Neuronal stem cell (in vitro differentiated cells): ENCODE measurements around the gene DYNC1LI1.

Experiments
- DNase-seq: peaks from one replicate; pipeline ENCODE4 v3.0.0-alpha.2; 2013; ENCODE audit warnings: low spot score
- H2AFZ ChIP-seq: one replicate; pipeline ENCODE4 v1.6.1; 2013; ENCODE audit warnings: mild to moderate bottlenecking, low read length, inconsistent platforms
- H2AK5ac ChIP-seq: 2 replicates; pipeline ENCODE4 v1.6.1; 2013; ENCODE audit warnings: low read depth, mild to moderate bottlenecking, inconsistent platforms, low read length, moderate library complexity, mixed read lengths
- H2BK120ac ChIP-seq: 2 replicates; pipeline ENCODE4 v1.6.1; 2013; ENCODE audit warnings: low read depth, mild to moderate bottlenecking, inconsistent platforms, low read length, moderate library complexity, mixed read lengths
- H2BK12ac ChIP-seq: one replicate; pipeline ENCODE4 v1.6.1; 2013; ENCODE audit warnings: low read length, inconsistent platforms
- H2BK15ac ChIP-seq: 2 replicates; pipeline ENCODE4 v1.6.1; 2013; ENCODE audit warnings: mild to moderate bottlenecking, low read length, inconsistent platforms, mixed read lengths
- H2BK5ac ChIP-seq: one replicate; pipeline ENCODE4 v1.6.1; 2013; ENCODE audit warnings: inconsistent platforms, mild to moderate bottlenecking, low read length, moderate library complexity
- H3K14ac ChIP-seq: one replicate; pipeline ENCODE4 v1.6.1; 2013; ENCODE audit warnings: low read length, inconsistent platforms
- H3K18ac ChIP-seq: 2 replicates; pipeline ENCODE4 v1.6.1; 2013; ENCODE audit warnings: low read length, inconsistent platforms
- H3K23ac ChIP-seq: 2 replicates; pipeline ENCODE4 v1.6.1; 2013; ENCODE audit warnings: low read depth, mild to moderate bottlenecking, mixed read lengths, low read length, inconsistent platforms; ENCODE audit not compliant: poor library complexity
- H3K27ac ChIP-seq: replicated peaks from 3 replicates; pipeline ENCODE4 v1.5.1; 2013; ENCODE audit warnings: low read length, inconsistent platforms
- H3K27me3 ChIP-seq, 3 experiments: 2 replicates each; pipeline ENCODE4 v1.6.1; 2013; ENCODE audit warnings: low read length in 3 of 3, mild to moderate bottlenecking in 2 of 3, inconsistent platforms in 1 of 3, low read depth in 1 of 3, mixed read lengths in 1 of 3, moderate library complexity in 1 of 3; ENCODE audit not compliant: control insufficient read depth in 3 of 3, insufficient read depth in 3 of 3
- H3K36me3 ChIP-seq, 2 donors: replicated peaks in 1 of 2; 2 replicates each; pipeline ENCODE4 v1.6.1; 2013; ENCODE audit warnings: low read length in 2 of 2; ENCODE audit not compliant: control insufficient read depth in 2 of 2, insufficient read depth in 2 of 2
- H3K4ac ChIP-seq: 2 replicates; pipeline ENCODE4 v1.6.1; 2013; ENCODE audit warnings: inconsistent platforms, mild to moderate bottlenecking, low read length, moderate library complexity
- H3K4me1 ChIP-seq, 2 donors: 1 replicate in 1 of 2; 2 replicates in 1 of 2; pipeline ENCODE4 v1.6.1; 2013; ENCODE audit warnings: low read length in 2 of 2, low read depth in 1 of 2; ENCODE audit not compliant: control insufficient read depth in 2 of 2, insufficient read depth in 1 of 2
- H3K4me2 ChIP-seq: one replicate; pipeline ENCODE4 v1.6.1; 2013; ENCODE audit warnings: mild to moderate bottlenecking, low read length, inconsistent platforms; ENCODE audit not compliant: insufficient read depth, poor library complexity, severe bottlenecking
- H3K4me3 ChIP-seq, 2 donors: 2 replicates each; pipeline ENCODE4 v1.5.1; 2013; ENCODE audit warnings: low read length in 2 of 2, mild to moderate bottlenecking in 2 of 2, inconsistent platforms in 1 of 2, moderate library complexity in 1 of 2
- H3K79me1 ChIP-seq: one replicate; pipeline ENCODE4 v1.6.1; 2013; ENCODE audit warnings: low read depth, mild to moderate bottlenecking, inconsistent platforms, low read length, moderate library complexity
- H3K9ac ChIP-seq: one replicate; pipeline ENCODE4 v1.6.1; 2013; ENCODE audit warnings: mild to moderate bottlenecking, low read depth, low read length, inconsistent platforms; ENCODE audit not compliant: poor library complexity
- H3K9me3 ChIP-seq, 2 donors: replicated peaks in 1 of 2; 2 replicates each; pipeline versions ENCODE3 to v1.6.1; 2013; ENCODE audit warnings: low read length in 2 of 2, mild to moderate bottlenecking in 2 of 2, inconsistent platforms in 1 of 2, low read depth in 1 of 2, mixed read lengths in 1 of 2, moderate library complexity in 1 of 2; ENCODE audit not compliant: control insufficient read depth in 2 of 2, insufficient read depth in 1 of 2
- H4K8ac ChIP-seq: one replicate; pipeline ENCODE4 v1.6.1; 2013; ENCODE audit warnings: low read depth, mild to moderate bottlenecking, inconsistent platforms, low read length, moderate library complexity
- H4K91ac ChIP-seq: one replicate; pipeline ENCODE4 v1.6.1; 2013; ENCODE audit warnings: low read length, low read depth, mild to moderate bottlenecking, inconsistent platforms; ENCODE audit not compliant: poor library complexity
- WGBS, 2 donors: extraction: QIAGEN DNeasy Blood & Tissue Kit; methylation state at CpG; one replicate each; pipeline ENCODE4 v1.1.7; 2013; ENCODE audit warnings: missing lambda C conversion rate in 2 of 2, mixed read lengths in 1 of 2; ENCODE audit not compliant: insufficient read length in 2 of 2, insufficient replicate concordance in 1 of 2; ENCODE audit errors: extremely low coverage in 2 of 2; 5-methylcytosine and 5-hydroxymethylcytosine counted together

DYNC1LI1 gene

DNA sequence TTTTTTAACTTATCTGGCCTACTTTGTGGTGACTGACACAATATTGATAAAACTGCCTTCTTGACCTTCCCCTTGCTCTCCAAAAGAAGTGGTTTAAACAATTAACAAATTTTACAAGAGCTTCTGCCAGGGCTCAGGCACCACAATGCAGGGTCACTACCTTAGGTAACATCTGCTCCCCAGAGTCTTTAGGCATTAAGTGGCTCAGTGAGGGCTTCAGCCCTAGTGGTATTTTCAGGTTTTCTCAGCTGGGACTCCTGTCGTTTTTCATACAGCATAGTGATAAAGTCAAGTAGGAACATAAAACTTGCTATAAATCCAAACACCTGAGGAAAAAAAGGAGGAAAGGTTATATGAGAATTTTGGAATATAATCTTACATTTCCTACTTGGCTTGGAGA, 86.9 kb downstream of the DYNC1LI1 start:
- Histone ChIP-seq H3K4me3 (no peak overlapping the region), H3K14ac (no peak overlapping the region), H3K9ac (no peak overlapping the region), H3K79me1 (peaks cover 2% of the 10 kb centered on the region), H2BK15ac (no peak overlapping the region), H3K4ac (no peak overlapping the region), H2BK12ac (no peak overlapping the region), H3K18ac (no peak overlapping the region), H4K8ac (no peak overlapping the region), H2AK5ac (no peak overlapping the region), H2BK5ac (no peak overlapping the region), H4K91ac (no peak overlapping the region), H3K23ac (no peak overlapping the region), H3K36me3 (peaks cover 4 to 83% of the 10 kb centered on the region in 2 donors), H3K9me3 (peaks cover 0 to 3% of the 10 kb centered on the region in 2 donors), H3K4me1 (no peaks in the 10 kb centered on the region), H2AFZ (no peak overlapping the region), H3K27me3 (no peaks in the 10 kb centered on the region), H2BK120ac (no peak overlapping the region), H3K4me2 (no peak overlapping the region), H3K27ac (no peak overlapping the region)
- DNase-seq, result no peak
- no CpG with 5 or more reads among the region's 1 CpG for WGBS, 2 donors

DNA sequence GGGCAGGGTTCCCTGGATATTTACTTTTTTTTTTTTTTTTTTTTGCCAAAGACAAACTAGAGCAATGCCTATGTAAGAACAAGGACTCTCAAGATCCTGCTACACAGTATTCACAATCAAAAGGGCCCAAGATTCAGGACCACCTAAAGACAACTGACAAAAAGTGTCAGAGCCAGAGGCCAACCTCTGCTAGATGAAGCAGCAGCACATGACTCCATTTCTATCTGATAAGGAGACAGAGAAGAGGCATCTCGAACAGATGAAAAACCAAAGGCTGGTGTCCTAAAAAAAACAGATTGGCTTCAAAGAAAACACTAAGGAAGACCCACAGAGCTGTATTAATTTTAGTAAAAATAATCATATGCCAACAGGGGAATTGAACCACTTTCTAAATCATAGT, 88.0 kb downstream of the DYNC1LI1 start:
- no peak overlapping the region for H3K4ac ChIP-seq
- H3K4me2 ChIP-seq, result no peak overlapping the region
- no peaks in the 10 kb centered on the region for H3K4me1 ChIP-seq
- H3K23ac ChIP-seq, result no peak overlapping the region
- H2BK12ac ChIP-seq, result no peak overlapping the region
- H3K9ac ChIP-seq, result no peak overlapping the region
- H2BK5ac ChIP-seq, result no peak overlapping the region
- no peak overlapping the region for H2BK120ac ChIP-seq
- no peak overlapping the region for H2AK5ac ChIP-seq
- no peak overlapping the region for H4K91ac ChIP-seq
- no peak overlapping the region for H3K18ac ChIP-seq
- H2BK15ac ChIP-seq, result no peak overlapping the region
- peaks cover 0 to 3% of the 10 kb centered on the region in 2 donors for H3K9me3 ChIP-seq
- H3K27ac ChIP-seq, result no peak overlapping the region
- no peak overlapping the region for H3K14ac ChIP-seq
- no peak overlapping the region for H2AFZ ChIP-seq
- WGBS, 2 donors, result no CpG with 5 or more reads among the region's 1 CpG
- peaks cover 2% of the 10 kb centered on the region for H3K79me1 ChIP-seq
- H3K36me3 ChIP-seq, result peaks cover 4 to 83% of the 10 kb centered on the region in 2 donors
- no peak overlapping the region for H3K4me3 ChIP-seq
- H3K27me3 ChIP-seq, result no peaks in the 10 kb centered on the region
- no peak for DNase-seq
- no peak overlapping the region for H4K8ac ChIP-seq

DNA sequence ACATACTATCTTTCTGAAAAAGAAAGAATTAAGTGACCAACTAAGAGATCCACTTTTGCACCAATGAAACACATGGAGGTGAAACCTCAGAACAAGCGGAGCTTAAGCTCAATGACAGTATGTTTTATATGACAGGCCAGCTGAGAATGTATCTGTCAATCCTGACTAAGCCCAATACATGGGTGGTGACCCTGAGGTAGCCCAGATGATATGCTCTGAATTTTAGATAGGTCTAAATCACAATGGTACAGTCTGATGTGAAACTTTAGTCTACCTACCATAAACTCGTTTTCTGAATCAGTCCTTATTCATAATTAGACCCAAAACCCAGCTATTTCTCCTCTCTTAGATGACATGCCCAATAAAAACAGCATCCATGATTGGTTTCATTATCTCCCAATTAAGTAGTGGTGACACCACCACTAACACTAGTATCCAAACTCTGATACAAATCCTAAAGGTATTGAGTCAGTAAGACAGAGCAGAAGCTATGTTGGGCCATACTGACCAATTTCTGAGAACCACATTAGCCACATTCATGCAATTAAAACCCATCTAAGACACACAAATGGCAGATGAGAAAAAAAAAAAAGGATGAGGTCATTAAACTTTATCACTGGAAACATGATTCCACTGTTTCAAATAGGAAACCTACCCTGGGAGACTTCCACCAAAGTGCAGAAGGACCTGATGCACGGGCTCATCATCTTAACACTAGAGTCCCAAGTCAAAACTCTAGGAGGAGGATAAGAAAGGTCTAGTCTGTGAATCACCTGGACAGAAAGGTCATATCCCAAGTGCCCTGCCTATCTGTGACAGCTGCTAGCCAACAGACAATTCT, 88.6 kb downstream of the DYNC1LI1 start:
- Histone ChIP-seq H2BK5ac (no peak overlapping the region), H3K36me3 (peaks cover 4 to 80% of the 10 kb centered on the region in 2 donors)
- WGBS, 2 donors, result no CpG with 5 or more reads among the region's 3 CpGs

DNA sequence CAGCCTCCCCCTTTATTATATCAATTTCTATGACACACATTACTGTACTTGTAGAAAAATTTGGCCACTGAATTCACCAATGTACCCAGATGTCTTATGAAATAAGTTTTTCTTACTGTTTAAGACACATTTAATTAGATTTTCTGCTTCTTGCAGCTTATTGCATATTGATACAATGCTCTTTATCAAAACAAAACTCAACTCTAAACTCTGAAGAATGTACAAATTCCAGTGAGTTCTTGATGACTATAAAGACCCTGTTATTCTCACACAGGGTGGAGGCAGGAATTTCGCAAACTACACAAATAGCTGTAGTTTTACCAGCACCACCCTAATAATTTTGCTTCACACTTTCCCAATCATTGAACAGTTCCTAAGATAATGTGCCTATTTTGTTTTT, 90.1 kb downstream of the DYNC1LI1 start:
- Histone ChIP-seq H2BK5ac (no peak overlapping the region), H3K36me3 (peaks cover 0 to 79% of the 10 kb centered on the region in 2 donors), H3K4me1 (no peaks in the 10 kb centered on the region), H4K8ac (no peak overlapping the region), H4K91ac (no peak overlapping the region), H3K14ac (no peak overlapping the region), H3K23ac (no peak overlapping the region), H3K4me3 (no peak overlapping the region), H2AK5ac (no peak overlapping the region), H2AFZ (no peak overlapping the region), H2BK12ac (no peak overlapping the region), H3K4me2 (no peak overlapping the region), H3K9ac (no peak overlapping the region), H3K27ac (no peak overlapping the region), H3K9me3 (no peaks in the 10 kb centered on the region), H2BK15ac (no peak overlapping the region), H3K79me1 (no peaks in the 10 kb centered on the region), H3K4ac (no peak overlapping the region), H2BK120ac (no peak overlapping the region), H3K27me3 (no peaks in the 10 kb centered on the region), H3K18ac (no peak overlapping the region)
- WGBS, 2 donors, result no CpG with 5 or more reads among the region's 1 CpG
- DNase-seq, result no peak

More for the DNA sequence above, 88.6 kb downstream of the DYNC1LI1 start:
- H2BK120ac ChIP-seq, result no peak overlapping the region
- peaks cover 2% of the 10 kb centered on the region for H3K79me1 ChIP-seq
- no peak overlapping the region for H3K23ac ChIP-seq
- H2AFZ ChIP-seq, result no peak overlapping the region
- no peak overlapping the region for H4K8ac ChIP-seq
- H3K27me3 ChIP-seq, result no peaks in the 10 kb centered on the region
- H3K27ac ChIP-seq, result no peak overlapping the region
- H3K4ac ChIP-seq, result no peak overlapping the region
- H3K4me3 ChIP-seq, result no peak overlapping the region
- peaks cover 0 to 3% of the 10 kb centered on the region in 2 donors for H3K9me3 ChIP-seq
- H2BK12ac ChIP-seq, result no peak overlapping the region
- H3K9ac ChIP-seq, result no peak overlapping the region
- no peak for DNase-seq
- no peak overlapping the region for H2AK5ac ChIP-seq
- no peak overlapping the region for H2BK15ac ChIP-seq
- H3K18ac ChIP-seq, result no peak overlapping the region
- H3K14ac ChIP-seq, result no peak overlapping the region
- no peak overlapping the region for H3K4me2 ChIP-seq
- H3K4me1 ChIP-seq, result no peaks in the 10 kb centered on the region
- no peak overlapping the region for H4K91ac ChIP-seq
